Measurements from ENCODE around the gene ATP1A2.

DNA sequence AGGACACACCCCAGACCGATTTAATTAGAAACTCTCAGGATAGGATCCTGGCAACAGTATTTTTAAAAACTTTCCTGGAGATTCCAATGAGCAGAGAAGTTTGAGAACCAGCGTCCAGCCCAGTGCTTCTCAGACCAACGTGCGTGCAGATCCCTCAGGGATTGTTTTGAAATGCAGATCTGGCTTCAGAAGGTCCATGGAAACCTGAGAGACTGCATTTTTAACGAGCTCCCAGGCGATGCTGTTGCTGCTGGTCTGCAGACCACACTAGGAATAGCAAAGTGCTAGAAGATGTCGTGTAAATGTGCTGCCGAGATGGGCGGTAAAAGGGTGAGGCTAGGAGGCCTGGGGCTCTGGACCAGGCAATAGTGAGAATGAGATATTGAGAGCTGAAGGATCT lies 56.4 kb downstream of the ATP1A2 start:
- TF ChIP-seq CHD2 (IDR thresholded peaks at IDR 0.05; ENCODE audit: low read length), result no peak
- TF ChIP-seq, protein P1, sequence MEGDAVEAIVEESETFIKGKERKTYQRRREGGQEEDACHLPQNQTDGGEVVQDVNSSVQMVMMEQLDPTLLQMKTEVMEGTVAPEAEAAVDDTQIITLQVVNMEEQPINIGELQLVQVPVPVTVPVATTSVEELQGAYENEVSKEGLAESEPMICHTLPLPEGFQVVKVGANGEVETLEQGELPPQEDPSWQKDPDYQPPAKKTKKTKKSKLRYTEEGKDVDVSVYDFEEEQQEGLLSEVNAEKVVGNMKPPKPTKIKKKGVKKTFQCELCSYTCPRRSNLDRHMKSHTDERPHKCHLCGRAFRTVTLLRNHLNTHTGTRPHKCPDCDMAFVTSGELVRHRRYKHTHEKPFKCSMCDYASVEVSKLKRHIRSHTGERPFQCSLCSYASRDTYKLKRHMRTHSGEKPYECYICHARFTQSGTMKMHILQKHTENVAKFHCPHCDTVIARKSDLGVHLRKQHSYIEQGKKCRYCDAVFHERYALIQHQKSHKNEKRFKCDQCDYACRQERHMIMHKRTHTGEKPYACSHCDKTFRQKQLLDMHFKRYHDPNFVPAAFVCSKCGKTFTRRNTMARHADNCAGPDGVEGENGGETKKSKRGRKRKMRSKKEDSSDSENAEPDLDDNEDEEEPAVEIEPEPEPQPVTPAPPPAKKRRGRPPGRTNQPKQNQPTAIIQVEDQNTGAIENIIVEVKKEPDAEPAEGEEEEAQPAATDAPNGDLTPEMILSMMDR (IDR thresholded peaks at IDR 0.05; ENCODE audit: control extremely low read depth in 1 of 3, insufficient read depth in 1 of 3, low read depth in 1 of 3, low read length in 3 of 3), result no peak
- TF ChIP-seq, protein P2, sequence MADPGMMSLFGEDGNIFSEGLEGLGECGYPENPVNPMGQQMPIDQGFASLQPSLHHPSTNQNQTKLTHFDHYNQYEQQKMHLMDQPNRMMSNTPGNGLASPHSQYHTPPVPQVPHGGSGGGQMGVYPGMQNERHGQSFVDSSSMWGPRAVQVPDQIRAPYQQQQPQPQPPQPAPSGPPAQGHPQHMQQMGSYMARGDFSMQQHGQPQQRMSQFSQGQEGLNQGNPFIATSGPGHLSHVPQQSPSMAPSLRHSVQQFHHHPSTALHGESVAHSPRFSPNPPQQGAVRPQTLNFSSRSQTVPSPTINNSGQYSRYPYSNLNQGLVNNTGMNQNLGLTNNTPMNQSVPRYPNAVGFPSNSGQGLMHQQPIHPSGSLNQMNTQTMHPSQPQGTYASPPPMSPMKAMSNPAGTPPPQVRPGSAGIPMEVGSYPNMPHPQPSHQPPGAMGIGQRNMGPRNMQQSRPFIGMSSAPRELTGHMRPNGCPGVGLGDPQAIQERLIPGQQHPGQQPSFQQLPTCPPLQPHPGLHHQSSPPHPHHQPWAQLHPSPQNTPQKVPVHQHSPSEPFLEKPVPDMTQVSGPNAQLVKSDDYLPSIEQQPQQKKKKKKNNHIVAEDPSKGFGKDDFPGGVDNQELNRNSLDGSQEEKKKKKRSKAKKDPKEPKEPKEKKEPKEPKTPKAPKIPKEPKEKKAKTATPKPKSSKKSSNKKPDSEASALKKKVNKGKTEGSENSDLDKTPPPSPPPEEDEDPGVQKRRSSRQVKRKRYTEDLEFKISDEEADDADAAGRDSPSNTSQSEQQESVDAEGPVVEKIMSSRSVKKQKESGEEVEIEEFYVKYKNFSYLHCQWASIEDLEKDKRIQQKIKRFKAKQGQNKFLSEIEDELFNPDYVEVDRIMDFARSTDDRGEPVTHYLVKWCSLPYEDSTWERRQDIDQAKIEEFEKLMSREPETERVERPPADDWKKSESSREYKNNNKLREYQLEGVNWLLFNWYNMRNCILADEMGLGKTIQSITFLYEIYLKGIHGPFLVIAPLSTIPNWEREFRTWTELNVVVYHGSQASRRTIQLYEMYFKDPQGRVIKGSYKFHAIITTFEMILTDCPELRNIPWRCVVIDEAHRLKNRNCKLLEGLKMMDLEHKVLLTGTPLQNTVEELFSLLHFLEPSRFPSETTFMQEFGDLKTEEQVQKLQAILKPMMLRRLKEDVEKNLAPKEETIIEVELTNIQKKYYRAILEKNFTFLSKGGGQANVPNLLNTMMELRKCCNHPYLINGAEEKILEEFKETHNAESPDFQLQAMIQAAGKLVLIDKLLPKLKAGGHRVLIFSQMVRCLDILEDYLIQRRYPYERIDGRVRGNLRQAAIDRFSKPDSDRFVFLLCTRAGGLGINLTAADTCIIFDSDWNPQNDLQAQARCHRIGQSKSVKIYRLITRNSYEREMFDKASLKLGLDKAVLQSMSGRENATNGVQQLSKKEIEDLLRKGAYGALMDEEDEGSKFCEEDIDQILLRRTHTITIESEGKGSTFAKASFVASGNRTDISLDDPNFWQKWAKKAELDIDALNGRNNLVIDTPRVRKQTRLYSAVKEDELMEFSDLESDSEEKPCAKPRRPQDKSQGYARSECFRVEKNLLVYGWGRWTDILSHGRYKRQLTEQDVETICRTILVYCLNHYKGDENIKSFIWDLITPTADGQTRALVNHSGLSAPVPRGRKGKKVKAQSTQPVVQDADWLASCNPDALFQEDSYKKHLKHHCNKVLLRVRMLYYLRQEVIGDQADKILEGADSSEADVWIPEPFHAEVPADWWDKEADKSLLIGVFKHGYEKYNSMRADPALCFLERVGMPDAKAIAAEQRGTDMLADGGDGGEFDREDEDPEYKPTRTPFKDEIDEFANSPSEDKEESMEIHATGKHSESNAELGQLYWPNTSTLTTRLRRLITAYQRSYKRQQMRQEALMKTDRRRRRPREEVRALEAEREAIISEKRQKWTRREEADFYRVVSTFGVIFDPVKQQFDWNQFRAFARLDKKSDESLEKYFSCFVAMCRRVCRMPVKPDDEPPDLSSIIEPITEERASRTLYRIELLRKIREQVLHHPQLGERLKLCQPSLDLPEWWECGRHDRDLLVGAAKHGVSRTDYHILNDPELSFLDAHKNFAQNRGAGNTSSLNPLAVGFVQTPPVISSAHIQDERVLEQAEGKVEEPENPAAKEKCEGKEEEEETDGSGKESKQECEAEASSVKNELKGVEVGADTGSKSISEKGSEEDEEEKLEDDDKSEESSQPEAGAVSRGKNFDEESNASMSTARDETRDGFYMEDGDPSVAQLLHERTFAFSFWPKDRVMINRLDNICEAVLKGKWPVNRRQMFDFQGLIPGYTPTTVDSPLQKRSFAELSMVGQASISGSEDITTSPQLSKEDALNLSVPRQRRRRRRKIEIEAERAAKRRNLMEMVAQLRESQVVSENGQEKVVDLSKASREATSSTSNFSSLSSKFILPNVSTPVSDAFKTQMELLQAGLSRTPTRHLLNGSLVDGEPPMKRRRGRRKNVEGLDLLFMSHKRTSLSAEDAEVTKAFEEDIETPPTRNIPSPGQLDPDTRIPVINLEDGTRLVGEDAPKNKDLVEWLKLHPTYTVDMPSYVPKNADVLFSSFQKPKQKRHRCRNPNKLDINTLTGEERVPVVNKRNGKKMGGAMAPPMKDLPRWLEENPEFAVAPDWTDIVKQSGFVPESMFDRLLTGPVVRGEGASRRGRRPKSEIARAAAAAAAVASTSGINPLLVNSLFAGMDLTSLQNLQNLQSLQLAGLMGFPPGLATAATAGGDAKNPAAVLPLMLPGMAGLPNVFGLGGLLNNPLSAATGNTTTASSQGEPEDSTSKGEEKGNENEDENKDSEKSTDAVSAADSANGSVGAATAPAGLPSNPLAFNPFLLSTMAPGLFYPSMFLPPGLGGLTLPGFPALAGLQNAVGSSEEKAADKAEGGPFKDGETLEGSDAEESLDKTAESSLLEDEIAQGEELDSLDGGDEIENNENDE (IDR thresholded peaks at IDR 0.05; ENCODE audit: insufficient replicate concordance, low read length), result no peak
- TF ChIP-seq, protein P3, sequence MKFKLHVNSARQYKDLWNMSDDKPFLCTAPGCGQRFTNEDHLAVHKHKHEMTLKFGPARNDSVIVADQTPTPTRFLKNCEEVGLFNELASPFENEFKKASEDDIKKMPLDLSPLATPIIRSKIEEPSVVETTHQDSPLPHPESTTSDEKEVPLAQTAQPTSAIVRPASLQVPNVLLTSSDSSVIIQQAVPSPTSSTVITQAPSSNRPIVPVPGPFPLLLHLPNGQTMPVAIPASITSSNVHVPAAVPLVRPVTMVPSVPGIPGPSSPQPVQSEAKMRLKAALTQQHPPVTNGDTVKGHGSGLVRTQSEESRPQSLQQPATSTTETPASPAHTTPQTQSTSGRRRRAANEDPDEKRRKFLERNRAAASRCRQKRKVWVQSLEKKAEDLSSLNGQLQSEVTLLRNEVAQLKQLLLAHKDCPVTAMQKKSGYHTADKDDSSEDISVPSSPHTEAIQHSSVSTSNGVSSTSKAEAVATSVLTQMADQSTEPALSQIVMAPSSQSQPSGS (IDR thresholded peaks at IDR 0.05; ENCODE audit: low read length), result no peak
- no peak for TF ChIP-seq POLR2A (IDR thresholded peaks at IDR 0.05; ENCODE audit: control extremely low read depth in 1 of 2, low read depth in 2 of 2, low read length in 2 of 2)
- no peak for TF ChIP-seq POLR2AphosphoS5 (IDR thresholded peaks at IDR 0.05; ENCODE audit: low read depth, low read length)
- TF ChIP-seq ZNF274 (IDR thresholded peaks at IDR 0.05; ENCODE audit: borderline replicate concordance, extremely low read depth, low read length), result no peak
- TF ChIP-seq KDM4A (IDR thresholded peaks at IDR 0.05; ENCODE audit: low read depth, low read length, severe bottlenecking), result no peak
- no peak for TF ChIP-seq NRF1 (IDR thresholded peaks at IDR 0.05; ENCODE audit: low read depth, low read length)
- no peak for TF ChIP-seq YY1 (IDR thresholded peaks at IDR 0.05; ENCODE audit: low read depth, low read length)
- TF ChIP-seq MAFK (IDR thresholded peaks at IDR 0.05; ENCODE audit: low read depth, low read length), result no peak
- no peak for TF ChIP-seq SUZ12 (IDR thresholded peaks at IDR 0.05; ENCODE audit: low read length)
